Thyroid gland (tissue), 4 donors: ENCODE data around the gene ENTPD6.

Source experiments
- POLR2A ChIP-seq, 2 donors: fragments of 450-650 bp; IDR thresholded peaks; one replicate each; pipeline ENCODE4 v1.6.1; 2017; ENCODE audit warnings: antibody characterized with exemption in 2 of 2, mild to moderate bottlenecking in 2 of 2, moderate library complexity in 1 of 2
- TF ChIP-seq, protein P1 (sequence below), 6 experiments: fragments of 200-600 bp in 3 of 6; fragments of 450-650 bp in 3 of 6; sonication (generic) in 3 of 6; IDR thresholded peaks; one replicate each; pipeline ENCODE4 v1.5.1; 2016 to 2019; ENCODE audit warnings: antibody characterized with exemption in 6 of 6, mild to moderate bottlenecking in 2 of 6, inconsistent platforms in 1 of 6, moderate library complexity in 1 of 6

DNA sequence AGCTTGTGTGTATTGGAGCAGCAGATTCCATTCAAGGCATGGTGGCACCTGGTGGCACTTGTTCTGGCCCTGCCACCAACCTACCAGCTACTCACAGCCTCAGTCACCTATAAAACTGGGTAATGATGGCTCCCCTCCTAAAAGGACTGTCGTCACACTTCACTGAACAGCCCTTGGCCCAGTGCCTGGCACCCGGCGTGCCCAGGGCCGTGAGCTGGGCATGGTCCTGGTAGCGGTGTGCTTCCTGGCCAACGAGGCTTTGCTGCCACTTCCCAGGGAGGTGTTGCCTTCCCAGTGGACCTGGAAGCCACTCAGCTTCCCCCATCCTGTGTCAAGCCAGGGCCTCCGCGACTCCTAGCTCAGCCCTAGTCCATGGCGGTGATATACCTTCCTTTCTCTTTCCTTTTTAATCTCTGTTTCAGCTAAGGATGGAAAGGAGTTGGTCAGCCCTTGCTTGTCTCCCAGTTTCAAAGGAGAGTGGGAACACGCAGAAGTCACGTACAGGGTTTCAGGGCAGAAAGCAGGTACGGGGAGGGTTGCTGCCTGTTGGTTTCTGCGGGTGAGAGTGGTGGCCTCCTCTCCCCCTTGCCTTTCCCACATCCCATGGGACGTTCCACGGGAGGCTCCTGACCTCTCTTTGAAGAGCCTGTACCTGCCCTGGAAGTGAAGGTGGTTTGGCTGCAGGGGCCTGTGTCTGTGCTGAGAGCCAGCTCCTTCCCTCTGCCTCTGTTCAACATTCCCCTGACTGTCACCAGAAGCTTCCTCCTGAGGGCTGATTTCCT is 25.5 kb downstream of the ENTPD6 start:
- TF ChIP-seq, protein P1, sequence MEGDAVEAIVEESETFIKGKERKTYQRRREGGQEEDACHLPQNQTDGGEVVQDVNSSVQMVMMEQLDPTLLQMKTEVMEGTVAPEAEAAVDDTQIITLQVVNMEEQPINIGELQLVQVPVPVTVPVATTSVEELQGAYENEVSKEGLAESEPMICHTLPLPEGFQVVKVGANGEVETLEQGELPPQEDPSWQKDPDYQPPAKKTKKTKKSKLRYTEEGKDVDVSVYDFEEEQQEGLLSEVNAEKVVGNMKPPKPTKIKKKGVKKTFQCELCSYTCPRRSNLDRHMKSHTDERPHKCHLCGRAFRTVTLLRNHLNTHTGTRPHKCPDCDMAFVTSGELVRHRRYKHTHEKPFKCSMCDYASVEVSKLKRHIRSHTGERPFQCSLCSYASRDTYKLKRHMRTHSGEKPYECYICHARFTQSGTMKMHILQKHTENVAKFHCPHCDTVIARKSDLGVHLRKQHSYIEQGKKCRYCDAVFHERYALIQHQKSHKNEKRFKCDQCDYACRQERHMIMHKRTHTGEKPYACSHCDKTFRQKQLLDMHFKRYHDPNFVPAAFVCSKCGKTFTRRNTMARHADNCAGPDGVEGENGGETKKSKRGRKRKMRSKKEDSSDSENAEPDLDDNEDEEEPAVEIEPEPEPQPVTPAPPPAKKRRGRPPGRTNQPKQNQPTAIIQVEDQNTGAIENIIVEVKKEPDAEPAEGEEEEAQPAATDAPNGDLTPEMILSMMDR (IDR thresholded peaks at IDR 0.05), result no peak
- TF ChIP-seq POLR2A (IDR thresholded peaks at IDR 0.05), result no peak
